ENCODE results near the gene TMEM53.

The TMEM53 gene

DNA sequence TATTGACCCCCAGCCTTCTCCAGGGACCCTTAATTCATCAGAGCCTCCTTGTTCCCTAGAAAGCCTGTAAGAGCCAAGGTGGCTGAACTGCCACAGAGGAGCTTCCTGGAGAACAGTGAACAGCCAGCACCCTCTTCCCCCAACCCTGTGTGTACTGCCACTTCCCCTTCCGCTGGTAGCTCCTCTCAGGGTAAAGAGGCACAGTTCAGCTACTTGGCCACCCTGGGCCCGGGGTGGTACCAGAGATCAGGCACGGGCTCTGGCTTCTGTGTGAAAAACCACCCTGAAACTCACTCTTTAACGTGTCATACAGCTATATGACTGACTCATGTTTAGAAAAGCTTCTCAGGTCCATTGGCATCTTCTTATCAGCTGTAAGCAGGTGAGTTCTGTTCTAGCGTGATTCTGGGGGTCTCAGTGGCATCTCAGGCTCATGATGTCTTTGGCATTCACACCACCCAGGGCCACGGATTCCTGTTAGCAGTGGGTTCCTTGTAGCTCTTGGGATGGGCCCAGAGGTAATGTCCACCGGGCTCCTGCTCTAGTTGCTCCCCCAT lies 22.6 kb upstream of the TMEM53 start:
- no peak for FAIRE-seq

- no peak for FAIRE-seq
These were observed 21.8 kb upstream of the TMEM53 start for GRCh38 chr1:44696101-44696500.

DNA sequence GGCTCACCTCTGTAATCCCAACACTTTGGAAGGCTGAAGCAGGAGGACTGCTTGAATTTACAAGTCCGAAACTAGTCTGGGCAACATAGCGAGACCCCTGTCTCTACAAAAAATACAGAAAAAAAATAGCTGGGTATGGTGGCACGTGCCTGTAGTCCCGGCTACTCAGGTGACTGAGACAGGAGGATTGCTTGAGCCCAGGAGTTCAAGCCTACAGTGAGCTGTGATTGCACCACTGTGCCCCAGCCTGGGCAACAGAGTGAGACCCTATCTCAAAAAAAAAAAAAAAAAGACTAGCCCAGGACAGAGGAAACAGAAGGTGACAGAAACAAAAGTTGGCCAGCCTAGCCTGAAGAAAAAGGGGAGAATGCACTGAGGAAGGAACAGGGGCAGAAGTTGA lies 21.4 kb upstream of the TMEM53 start:
- no peak for FAIRE-seq

GRCh38 chr1:44694863-44695478 lies 20.7 kb upstream of the TMEM53 start:
- no peak for FAIRE-seq

- no peak for FAIRE-seq
These were observed 19.6 kb upstream of the TMEM53 start for GRCh38 chr1:44693900-44694299.

GRCh38 chr1:44693159-44693558 lies 18.9 kb upstream of the TMEM53 start:
- FAIRE-seq: no peak

- no peak for FAIRE-seq
These were observed 15.1 kb upstream of the TMEM53 start for GRCh38 chr1:44689447-44689765.

GRCh38 chr1:44688760-44689446 lies 14.6 kb upstream of the TMEM53 start:
- no peak for FAIRE-seq

DNA sequence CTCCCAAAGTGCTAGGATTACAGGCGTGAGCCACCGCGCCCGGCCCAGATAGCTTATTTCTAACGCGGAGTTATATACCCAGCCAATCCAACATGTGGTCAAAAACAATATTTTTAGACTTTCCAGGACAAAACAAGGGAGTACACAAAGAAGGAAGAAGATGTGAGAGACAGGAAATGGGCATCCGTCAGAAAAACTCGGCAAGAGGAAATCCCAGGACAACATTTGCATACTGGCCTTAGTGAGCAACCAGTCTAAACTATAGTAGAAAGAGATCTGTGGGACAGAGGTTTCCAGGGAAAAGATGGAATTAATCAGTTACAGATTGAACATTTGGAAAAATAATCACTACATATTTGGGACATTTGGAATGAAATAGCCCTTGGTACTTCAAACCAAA lies 11.6 kb upstream of the TMEM53 start:
- no peak for FAIRE-seq

- no peak for FAIRE-seq
These were observed 10.9 kb upstream of the TMEM53 start for GRCh38 chr1:44685218-44685617.

- FAIRE-seq: no peak
These were observed 10.2 kb upstream of the TMEM53 start for GRCh38 chr1:44684525-44684924.

DNA sequence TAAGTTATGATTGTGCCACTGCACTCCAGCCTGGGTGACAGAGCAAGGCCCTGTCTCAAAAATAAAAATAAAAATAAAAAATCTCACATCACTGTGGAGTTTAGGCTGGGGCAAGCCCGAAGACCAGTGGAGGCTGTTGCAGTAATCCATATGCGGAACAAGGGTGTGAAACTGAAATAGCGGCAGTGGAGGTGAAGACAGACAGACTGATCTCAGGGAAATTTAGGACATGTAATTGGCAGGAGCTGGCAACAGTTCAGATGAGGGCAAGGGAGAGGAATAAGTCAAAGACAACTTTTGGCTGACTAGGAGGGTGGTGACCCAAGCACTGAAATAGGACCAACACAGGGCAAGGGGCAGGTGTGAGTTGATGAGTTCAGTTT lies 8.6 kb upstream of the TMEM53 start:
- FAIRE-seq: no peak

GRCh38 chr1:44681905-44682882 lies 7.9 kb upstream of the TMEM53 start:
- no peak for FAIRE-seq

- no peak for FAIRE-seq
These were observed 5.2 kb upstream of the TMEM53 start for GRCh38 chr1:44679468-44679867.

DNA sequence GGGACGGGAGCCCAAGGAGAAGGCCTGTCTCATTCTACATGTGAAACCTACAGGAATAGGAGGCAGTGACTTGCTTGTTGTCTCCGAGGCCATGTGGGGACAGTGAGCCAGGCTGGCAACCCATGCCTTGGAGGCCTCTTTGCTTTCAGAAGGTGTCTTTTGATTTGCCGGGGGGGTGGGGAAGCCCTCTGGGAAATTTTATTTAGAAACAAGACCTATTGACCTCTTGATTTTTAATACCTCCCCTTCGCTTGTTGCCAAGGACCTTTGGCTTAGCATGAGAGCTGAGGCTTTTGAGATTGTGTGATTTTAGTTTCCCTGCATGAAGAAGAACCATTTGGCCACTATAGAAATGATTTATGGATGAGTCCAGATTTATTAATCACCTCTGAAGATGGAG lies 4.3 kb upstream of the TMEM53 start:
- no peak for FAIRE-seq

DNA sequence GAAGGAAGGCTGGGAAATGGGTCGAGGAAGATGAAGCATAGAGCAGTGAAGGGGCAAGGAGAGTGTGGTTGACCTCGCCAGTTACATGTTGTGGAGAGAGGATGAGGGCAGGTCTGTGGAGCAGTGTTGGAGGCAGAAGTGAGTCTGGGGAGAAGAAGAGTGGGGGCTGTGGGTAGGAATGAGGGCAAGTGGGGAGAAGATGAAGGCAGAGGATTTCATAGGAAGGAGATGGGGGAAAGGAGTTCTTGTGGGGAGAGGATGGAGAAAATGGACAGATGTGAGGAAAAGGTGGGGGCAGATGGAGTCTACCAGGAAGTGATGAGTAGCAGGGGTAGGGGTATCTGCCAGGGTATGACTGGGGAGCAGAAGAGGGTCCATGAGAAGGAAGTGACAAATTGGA lies 3.8 kb upstream of the TMEM53 start:
- no peak for FAIRE-seq

GRCh38 chr1:44677201-44677766 lies 3.0 kb upstream of the TMEM53 start:
- no peak for FAIRE-seq

- FAIRE-seq: no peak
These were observed 2.4 kb upstream of the TMEM53 start for GRCh38 chr1:44676484-44677200.

DNA sequence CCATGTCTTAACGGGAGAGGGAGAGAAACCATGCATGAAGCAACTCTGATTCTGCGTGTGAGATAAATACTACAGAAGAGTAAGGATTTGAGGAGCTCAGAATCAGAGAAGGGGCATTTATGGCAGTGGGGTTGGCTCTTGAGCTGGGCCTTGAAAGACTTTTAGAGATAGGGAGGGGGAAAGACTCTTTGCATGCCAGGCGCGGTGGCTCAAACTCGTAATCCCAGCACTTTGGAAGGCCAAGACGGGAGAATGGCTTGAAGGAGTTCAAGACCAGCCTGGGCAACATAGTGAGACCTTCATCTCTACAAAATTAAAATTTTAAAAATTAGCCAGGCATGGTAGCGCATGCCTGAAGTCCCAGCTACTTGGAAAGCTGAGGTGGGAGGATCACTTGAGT lies 905 bp upstream of the TMEM53 start:
- FAIRE-seq: no peak

- no peak for FAIRE-seq
These were observed 587 bp downstream of the TMEM53 start for GRCh38 chr1:44673675-44674112.

DNA sequence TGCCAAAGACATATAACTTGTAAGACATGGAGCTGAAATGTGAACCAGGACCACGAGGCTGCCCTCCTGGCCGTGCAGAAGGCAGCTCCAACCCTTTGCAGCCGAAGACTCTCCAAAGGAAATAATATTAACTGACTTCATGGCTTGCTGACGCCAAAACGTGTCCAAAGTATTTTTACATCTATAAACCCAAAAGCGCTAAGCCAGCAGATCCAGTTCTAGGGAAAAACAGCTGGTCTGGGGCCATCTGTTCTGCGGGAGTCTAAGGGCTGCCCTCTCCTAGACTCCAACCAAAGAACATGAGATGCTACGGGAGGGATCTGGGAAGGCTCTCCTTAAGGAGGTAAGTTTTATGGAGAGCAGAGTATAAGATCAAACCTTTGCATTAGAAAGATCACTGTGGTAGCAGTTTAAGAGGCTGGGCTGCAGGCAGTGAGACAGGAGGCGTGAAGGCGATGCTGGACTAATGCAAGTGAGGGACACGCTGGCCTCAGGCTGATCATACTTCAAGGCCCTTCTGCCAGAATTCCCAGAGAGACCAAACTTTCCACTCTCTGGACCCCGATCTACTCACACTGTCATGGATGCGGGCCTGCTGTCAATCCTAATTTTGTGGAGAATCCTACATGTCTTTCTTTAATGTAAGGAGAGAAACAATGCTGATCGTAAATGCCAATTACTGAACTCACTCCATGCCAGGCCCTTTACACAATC lies 1.2 kb downstream of the TMEM53 start:
- no peak for FAIRE-seq
